ENCODE measurements around the gene PTPRC. TPM values are rescaled to one million over a fixed set of nuclear protein-coding genes. Genes with fewer than 3 reads are reported as not detected.
"Not testable (repeated sequence)": the region's sequence is repeated elsewhere in the genome, so short reads cannot be mapped to it uniquely, and the experiment has no call there.

PTPRC gene
- total and polyA plus RNA-seq, 2 donors (not counting 3 experiments of a cell fraction or from before 2014, with no cell fraction given), result not detected

DNA sequence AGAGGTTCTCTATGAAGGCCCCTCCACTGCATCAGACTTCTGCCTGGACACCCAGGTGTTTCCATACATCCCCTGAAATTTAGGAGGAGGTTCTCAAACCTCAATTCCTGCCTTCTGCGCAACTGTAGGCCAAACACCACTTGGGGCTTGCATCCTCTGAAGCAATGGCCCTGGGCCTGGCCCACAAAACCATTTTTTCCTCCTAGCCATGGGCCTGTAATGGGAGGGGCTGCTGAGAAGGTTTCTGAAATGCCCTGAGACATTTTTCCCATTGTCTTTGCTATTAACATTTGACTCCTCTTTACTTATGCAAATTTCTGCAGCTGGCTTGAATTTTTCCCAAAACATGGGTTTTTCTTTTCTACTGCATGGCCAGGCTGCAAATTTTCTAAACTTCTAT lies 37.9 kb upstream of the PTPRC start:
- Histone ChIP-seq H3K27me3 (ENCODE audit: control insufficient read depth in 2 of 2, insufficient read depth in 2 of 2, low read length in 2 of 2) (no peaks in the 10 kb centered on the region), H4K20me1 (replicated peaks; ENCODE audit: control insufficient read depth, extremely low read depth, insufficient read depth, low read length) (no peaks in the 10 kb centered on the region), H3K9ac (replicated peaks; ENCODE audit: extremely low read depth, insufficient read depth, low read length) (no peak overlapping the region), H3K36me3 (ENCODE audit: control insufficient read depth in 2 of 2, extremely low read depth in 1 of 2, insufficient read depth in 2 of 2, low read length in 2 of 2) (no peaks in the 10 kb centered on the region), H2AFZ (ENCODE audit: low read depth, low read length) (no peak overlapping the region), H3K4me2 (ENCODE audit: insufficient read depth, low read length) (no peak overlapping the region), H3K9me1 (replicated peaks; ENCODE audit: control insufficient read depth, extremely low read depth, insufficient read depth, low read length) (no peaks in the 10 kb centered on the region), H3K79me2 (ENCODE audit: control insufficient read depth, insufficient read depth, low read length) (no peaks in the 10 kb centered on the region), H3K9me3 (replicated peaks; ENCODE audit: control insufficient read depth, insufficient read depth, low read length) (no peaks in the 10 kb centered on the region), H3K27ac (ENCODE audit: insufficient read depth, low read depth, low read length) (no peak overlapping the region), H3K4me3 (replicated peaks in 1 of 3; ENCODE audit: insufficient read depth in 1 of 3, low read depth in 1 of 3, low read length in 3 of 3) (no peak overlapping the region), H3K4me1 (ENCODE audit: control insufficient read depth, extremely low read depth, insufficient read depth, low read length) (no peaks in the 10 kb centered on the region)
- FAIRE-seq (no peak), DNase-seq (ENCODE audit: low read depth, low spot score) (no peak)
- POLR2A ChIA-PET, result no interaction called here
- dilution Hi-C loops (cut with MboI; ENCODE audit: extremely low pct_ligation_motif_present, low sequenced_read_pairs), result no loop called here
- CTCF ChIA-PET, result interaction anchor here (1.6 kb wide), 1 partner anchor 10 kb away, joined by 3 read pairs; no protein-coding TSS in a partner anchor
- TF ChIP-seq, protein P1, sequence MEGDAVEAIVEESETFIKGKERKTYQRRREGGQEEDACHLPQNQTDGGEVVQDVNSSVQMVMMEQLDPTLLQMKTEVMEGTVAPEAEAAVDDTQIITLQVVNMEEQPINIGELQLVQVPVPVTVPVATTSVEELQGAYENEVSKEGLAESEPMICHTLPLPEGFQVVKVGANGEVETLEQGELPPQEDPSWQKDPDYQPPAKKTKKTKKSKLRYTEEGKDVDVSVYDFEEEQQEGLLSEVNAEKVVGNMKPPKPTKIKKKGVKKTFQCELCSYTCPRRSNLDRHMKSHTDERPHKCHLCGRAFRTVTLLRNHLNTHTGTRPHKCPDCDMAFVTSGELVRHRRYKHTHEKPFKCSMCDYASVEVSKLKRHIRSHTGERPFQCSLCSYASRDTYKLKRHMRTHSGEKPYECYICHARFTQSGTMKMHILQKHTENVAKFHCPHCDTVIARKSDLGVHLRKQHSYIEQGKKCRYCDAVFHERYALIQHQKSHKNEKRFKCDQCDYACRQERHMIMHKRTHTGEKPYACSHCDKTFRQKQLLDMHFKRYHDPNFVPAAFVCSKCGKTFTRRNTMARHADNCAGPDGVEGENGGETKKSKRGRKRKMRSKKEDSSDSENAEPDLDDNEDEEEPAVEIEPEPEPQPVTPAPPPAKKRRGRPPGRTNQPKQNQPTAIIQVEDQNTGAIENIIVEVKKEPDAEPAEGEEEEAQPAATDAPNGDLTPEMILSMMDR (IDR thresholded peaks at IDR 0.05; ENCODE audit: extremely low read depth in 1 of 2, insufficient read depth in 1 of 2, low read depth in 1 of 2, low read length in 2 of 2), result no peak
- TF ChIP-seq POLR2A (IDR thresholded peaks at IDR 0.05; ENCODE audit: low read depth, low read length), result no peak
- no peak for TF ChIP-seq JUN (IDR thresholded peaks at IDR 0.05; ENCODE audit: borderline replicate concordance, insufficient read depth, insufficient read length, low read depth)
- no peak for TF ChIP-seq EZH2 (IDR thresholded peaks at IDR 0.05; ENCODE audit: borderline replicate concordance, low read depth, low read length, severe bottlenecking)
- no peak for TF ChIP-seq FOS (IDR thresholded peaks at IDR 0.05; ENCODE audit: borderline replicate concordance, insufficient read depth, low read length)
- TF ChIP-seq MAX (IDR thresholded peaks at IDR 0.05; ENCODE audit: insufficient read depth, insufficient read length), result no peak
- TF ChIP-seq POLR2AphosphoS5 (IDR thresholded peaks at IDR 0.05; ENCODE audit: insufficient read depth, low read depth, low read length), result no peak
- intact Hi-C loops (cut with micrococcal nuclease), result no loop called here
- no TSS peak for BruUV-seq (replicated peaks)

GRCh38 chr1:198601310-198601709 lies 37.5 kb upstream of the PTPRC start:
- CTCF ChIA-PET, result interaction anchor here (1.6 kb wide), 1 partner anchor 9 kb away, joined by 3 read pairs; no protein-coding TSS in a partner anchor
- H3K4me1 ChIP-seq (ENCODE audit: control insufficient read depth, extremely low read depth, insufficient read depth, low read length); H3K9me3 ChIP-seq (replicated peaks; ENCODE audit: control insufficient read depth, insufficient read depth, low read length); H3K27ac ChIP-seq (ENCODE audit: insufficient read depth, low read depth, low read length); H2AFZ ChIP-seq (ENCODE audit: low read depth, low read length); H3K27me3 ChIP-seq (ENCODE audit: control insufficient read depth in 2 of 2, insufficient read depth in 2 of 2, low read length in 2 of 2); H3K79me2 ChIP-seq (ENCODE audit: control insufficient read depth, insufficient read depth, low read length); POLR2A ChIA-PET; H3K4me2 ChIP-seq (ENCODE audit: insufficient read depth, low read length); DNase-seq (ENCODE audit: low read depth, low spot score); H3K9ac ChIP-seq (replicated peaks; ENCODE audit: extremely low read depth, insufficient read depth, low read length); H4K20me1 ChIP-seq (replicated peaks; ENCODE audit: control insufficient read depth, extremely low read depth, insufficient read depth, low read length); BruUV-seq (replicated peaks); H3K4me3 ChIP-seq (replicated peaks in 1 of 3; ENCODE audit: insufficient read depth in 1 of 3, low read depth in 1 of 3, low read length in 3 of 3); H3K9me1 ChIP-seq (replicated peaks; ENCODE audit: control insufficient read depth, extremely low read depth, insufficient read depth, low read length); dilution Hi-C loops (cut with MboI; ENCODE audit: extremely low pct_ligation_motif_present, low sequenced_read_pairs); intact Hi-C loops (cut with micrococcal nuclease); H3K36me3 ChIP-seq (ENCODE audit: control insufficient read depth in 2 of 2, extremely low read depth in 1 of 2, insufficient read depth in 2 of 2, low read length in 2 of 2); FAIRE-seq: not testable (repeated sequence)
